GM12801 (cell line): Measurements from ENCODE around the gene LRRC45.

Source experiments
- TF ChIP-seq, protein P1 (sequence below): IDR thresholded peaks from one replicate; pipeline ENCODE4 v1.5.1; 2011; ENCODE audit warnings: control low read depth; ENCODE audit not compliant: insufficient read length; ENCODE audit errors: extremely low read depth

The LRRC45 gene

DNA sequence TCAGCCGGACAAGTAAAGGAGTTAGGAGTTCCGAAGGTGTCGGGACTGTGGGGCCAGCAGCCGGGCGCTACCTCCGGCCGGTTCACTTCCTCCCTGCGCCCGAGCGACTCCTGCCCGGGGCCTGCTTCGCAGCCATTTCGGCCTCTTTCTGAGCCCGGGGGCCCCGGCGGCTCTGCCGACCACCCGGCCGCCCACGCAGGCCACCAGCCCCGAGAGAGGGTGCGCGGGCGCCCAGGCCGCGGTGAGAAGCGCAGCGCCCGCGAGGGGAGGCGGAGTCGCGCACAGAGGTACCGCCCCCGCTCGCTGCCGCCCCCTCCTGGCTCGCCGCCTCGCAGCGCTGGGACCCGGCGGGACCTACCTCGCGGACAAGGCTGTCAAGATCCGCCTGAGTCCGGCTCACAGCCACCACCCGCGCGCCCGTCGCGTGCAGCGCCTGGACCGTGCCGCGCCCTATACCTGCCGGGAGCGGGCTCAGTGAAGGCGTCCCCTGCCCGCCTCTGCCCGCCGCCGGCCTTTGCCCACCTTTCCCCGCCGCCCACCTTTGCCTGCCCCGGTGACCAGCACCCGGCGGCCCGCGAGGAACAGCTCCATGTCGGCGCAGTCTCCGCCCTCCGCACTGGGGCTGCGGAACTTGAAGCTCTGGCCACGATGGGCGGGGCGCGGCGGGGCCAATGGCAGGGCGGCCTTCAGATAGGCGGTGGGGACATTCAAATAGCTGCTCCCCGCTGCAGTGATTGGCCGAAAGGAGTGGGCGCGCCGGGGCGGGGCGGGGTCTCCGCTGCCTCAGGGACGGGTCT is 14.2 kb downstream of the LRRC45 start, which contains the start of gene DCXR:
Gene DCXR, minus strand, starts transcription at position 606 of the 797 bp plus-strand sequence. Its CDS starts 15 bp downstream, at position 591.
- TF ChIP-seq, protein P1, sequence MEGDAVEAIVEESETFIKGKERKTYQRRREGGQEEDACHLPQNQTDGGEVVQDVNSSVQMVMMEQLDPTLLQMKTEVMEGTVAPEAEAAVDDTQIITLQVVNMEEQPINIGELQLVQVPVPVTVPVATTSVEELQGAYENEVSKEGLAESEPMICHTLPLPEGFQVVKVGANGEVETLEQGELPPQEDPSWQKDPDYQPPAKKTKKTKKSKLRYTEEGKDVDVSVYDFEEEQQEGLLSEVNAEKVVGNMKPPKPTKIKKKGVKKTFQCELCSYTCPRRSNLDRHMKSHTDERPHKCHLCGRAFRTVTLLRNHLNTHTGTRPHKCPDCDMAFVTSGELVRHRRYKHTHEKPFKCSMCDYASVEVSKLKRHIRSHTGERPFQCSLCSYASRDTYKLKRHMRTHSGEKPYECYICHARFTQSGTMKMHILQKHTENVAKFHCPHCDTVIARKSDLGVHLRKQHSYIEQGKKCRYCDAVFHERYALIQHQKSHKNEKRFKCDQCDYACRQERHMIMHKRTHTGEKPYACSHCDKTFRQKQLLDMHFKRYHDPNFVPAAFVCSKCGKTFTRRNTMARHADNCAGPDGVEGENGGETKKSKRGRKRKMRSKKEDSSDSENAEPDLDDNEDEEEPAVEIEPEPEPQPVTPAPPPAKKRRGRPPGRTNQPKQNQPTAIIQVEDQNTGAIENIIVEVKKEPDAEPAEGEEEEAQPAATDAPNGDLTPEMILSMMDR = no peak

DNA sequence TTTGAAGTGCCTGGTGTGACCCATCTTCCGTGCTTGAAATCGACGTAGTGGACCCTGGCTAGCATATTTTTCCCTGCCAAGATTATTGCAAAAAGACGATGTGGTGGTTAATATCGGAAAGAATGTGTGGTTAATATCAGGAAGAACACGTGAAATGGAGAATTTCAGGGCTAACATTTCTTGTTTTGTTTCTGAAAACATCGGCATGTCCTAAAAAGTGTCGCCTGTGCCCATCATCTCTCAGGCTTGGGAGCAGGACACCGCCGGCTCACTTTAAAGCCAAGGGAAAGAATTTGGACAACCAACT is 14.7 kb downstream of the LRRC45 start:
- TF ChIP-seq, protein P1 = no peak

DNA sequence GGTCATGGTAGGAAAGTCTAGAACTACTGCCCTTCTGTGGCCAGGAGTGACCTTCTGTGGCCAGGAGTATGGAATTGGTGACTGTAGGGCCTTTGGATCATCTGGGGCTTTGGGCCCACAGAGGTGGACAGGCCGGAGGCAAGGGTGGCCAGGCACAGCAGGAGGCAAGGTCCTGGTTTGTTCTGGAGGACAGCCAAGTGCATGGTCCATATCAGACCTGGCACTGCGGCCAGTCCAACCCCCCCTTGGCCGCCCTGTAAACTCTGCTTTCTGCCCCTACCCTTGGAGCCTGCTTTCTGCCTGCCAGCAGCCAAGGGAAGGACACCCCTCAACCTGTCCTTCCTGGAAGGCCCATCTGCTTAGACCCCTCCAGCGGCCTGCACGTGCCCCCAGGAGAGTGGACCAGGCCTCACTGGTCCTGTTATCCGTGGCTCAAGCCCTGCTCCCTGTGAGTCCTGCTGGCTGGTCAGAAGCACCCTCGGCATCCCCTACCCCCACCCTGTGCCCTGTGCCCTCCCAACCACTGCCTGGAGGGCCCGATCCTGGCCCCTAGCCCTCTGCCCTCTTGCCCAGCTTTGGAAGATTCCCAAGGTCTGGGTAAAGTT is 16.7 kb downstream of the LRRC45 start:
- TF ChIP-seq, protein P1 = no peak

DNA sequence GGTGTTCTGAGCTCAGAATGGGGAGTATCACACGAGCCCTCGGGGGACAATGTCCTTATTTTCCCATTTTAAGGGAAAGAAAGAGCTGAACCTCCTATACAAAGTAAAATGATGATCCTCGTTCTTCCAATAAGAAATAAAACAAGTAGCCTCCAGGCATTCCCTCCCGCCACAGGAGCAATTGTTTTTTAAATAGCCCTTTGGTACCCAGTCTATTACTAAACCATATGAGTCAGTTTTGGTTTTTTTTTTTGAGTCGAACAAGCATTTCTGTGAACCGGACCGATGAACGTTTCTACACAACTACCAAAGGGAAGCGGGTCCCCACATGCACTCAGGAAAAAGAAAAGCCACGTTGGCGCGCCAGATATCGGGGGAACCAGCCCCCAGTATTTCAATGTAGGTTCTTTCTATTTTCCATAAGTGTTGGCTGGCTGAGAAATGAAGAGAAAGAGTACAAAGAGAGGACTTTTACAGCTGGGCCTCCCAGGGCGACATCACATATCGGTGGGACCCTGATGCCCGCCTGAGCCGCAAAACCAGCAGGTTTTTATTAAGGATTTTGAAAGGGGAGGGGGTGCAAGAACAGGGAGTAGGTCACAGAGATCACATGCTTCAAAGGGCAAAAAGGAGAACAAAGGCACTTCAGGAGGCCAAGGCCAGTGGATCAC is 18.2 kb downstream of the LRRC45 start:
- TF ChIP-seq, protein P1 = no peak

DNA sequence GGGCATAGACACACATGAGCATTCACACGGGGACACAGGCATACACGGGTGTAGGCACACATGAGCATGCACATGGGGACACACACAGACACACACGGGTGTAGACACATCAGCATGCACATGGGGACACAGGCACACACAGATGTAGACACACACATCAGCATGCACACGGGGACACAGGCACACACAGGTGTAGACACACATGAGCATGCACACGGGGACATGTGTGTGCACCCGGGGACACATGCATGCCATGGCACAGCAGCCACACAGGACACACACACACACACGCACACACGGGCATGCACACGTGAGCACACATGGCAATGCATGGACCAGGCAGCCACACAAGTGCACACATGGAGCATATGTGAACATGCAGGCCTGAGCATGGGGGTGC is 19.5 kb downstream of the LRRC45 start:
- TF ChIP-seq, protein P1 = no peak

DNA sequence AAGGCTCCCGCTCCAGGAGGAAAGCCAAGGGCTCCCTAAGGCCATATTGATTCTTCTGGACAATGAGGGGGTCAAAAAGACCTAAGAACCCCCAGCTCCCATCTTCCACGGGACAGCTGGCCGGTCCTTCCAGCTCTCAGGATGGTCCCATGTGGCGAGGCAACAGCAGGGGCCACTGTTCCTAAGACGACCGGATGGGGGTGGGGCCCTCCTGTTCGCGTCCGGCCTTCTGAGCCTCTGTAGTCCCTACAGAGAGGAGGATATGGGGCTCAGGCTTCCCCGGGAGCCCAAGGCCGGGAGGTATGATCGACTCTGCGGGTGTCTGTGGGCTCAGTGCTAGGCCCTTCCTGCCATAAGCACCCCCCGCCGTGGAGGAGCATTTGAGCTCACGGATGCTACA is 20.4 kb downstream of the LRRC45 start:
- TF ChIP-seq, protein P1 = no peak

DNA sequence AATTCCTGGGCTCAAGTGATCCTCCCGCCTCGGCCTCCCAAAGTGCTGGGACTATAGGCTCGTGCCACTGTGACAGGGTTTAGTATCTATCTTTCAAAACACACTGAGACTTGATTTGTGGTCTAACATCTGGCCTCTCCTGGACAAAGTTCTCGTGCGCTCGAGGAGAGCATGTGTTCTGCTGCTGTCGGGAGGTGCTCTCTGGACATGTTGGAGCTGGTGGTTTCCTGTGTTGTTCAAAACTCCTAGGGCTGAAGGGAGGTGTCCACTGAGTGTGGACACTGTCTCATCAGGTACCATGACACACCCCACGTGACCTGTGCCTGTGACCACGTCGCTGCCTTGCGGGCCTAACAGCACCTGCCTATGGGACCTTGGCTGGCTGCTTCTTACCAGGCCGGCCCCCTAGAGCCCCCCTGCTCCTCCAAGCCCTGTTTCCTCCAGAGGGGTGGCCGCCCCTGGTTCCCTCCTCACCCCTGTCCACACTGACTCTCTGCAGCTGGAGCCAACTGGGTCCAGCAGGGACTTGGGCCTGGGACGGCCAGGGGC is 22.9 kb downstream of the LRRC45 start:
- TF ChIP-seq, protein P1 = no peak
